Activated T-cell treated with anti-CD3 and anti-CD28 coated beads, Interleukin-2, amount 50 U/mL, for 72 hours (primary cell): ENCODE measurements around the gene CREB3. TPM values are rescaled to one million over a fixed set of nuclear protein-coding genes. Genes with fewer than 3 reads are reported as not detected.

Source experiments
- ATAC-seq, 2 donors: fragments of 150-1000 bp; cut with Tn5 transposase; replicated peaks in 1 of 2; 2 replicates each; pipeline ENCODE4 v1.10.0; 2021; ENCODE audit warnings: moderate library complexity in 2 of 2, mild to moderate bottlenecking in 1 of 2
- DNase-seq, 2 donors: peaks; one replicate each; pipeline ENCODE4 v3.0.0; 2021 to 2022; ENCODE audit warnings: mixed read lengths in 1 of 2
- H3K27ac Mint-ChIP-seq: one replicate; pipeline ENCODE4 v1.8.0; 2022; ENCODE audit warnings: mild to moderate bottlenecking, moderate library complexity, mixed read lengths
- H3K27me3 Mint-ChIP-seq: one replicate; pipeline ENCODE4 v1.8.0; 2022; ENCODE audit warnings: low read depth, mixed read lengths
- H3K36me3 Mint-ChIP-seq, 2 donors: one replicate each; pipeline ENCODE4 v1.8.0; 2022; ENCODE audit warnings: mixed read lengths in 2 of 2, mild to moderate bottlenecking in 1 of 2; ENCODE audit not compliant: insufficient read depth in 2 of 2
- H3K4me1 Mint-ChIP-seq: one replicate; pipeline ENCODE4 v1.8.0; 2022; ENCODE audit warnings: low read depth, mixed read lengths
- H3K4me3 Mint-ChIP-seq, 2 donors: one replicate each; pipeline ENCODE4 v1.8.0; 2022; ENCODE audit warnings: mild to moderate bottlenecking in 2 of 2, mixed read lengths in 2 of 2, moderate library complexity in 2 of 2
- H3K9me3 Mint-ChIP-seq, 2 donors: one replicate each; pipeline ENCODE4 v1.8.0; 2022; ENCODE audit warnings: mixed read lengths in 2 of 2
- total RNA-seq, 2 donors: library from RNA; stranded (reverse); gene quantifications; one replicate each; pipeline ENCODE4 v1.2.3, GENCODE V29; 2022

CREB3 gene
- total RNA-seq, result 10 to 100 TPM; 30.7 to 33.1 TPM

DNA sequence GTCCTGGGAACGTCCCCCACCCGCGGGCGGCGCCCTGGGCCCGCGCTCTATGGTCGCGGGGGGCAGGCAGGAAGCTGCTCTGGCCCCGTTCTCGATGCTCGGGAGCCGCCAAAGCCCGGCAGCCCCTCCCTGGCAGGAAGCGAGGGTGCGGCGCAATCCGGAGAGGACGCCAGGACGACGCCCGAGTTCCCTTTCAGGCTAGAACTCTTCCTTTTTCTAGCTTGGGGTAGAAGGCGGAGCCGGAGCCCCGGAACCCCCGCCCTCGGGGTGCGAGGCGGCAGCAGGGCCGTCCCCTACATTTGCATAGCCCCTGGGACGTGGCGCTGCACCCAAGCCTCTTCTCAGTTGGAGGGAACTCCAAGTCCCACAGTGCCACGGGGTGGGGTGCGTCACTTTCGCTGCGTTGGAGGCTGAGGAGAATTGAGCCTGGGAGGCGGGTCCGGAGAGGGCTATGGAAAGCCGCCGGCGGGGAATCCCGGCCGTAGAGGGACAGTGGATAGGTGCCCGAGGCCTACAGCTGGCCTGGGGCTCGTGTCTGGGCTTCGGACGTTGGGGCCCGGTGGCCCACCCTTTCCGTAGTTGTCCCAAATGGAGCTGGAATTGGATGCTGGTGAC lies at the start of gene CREB3, which contains the start of gene TLN1:
Gene CREB3 (plus strand): TSS at position 482 of the 615 bp plus-strand sequence. CDS start 107 bp downstream, at position 589.
Gene TLN1 (minus strand): TSS at position 11 of the 615 bp plus-strand sequence. CDS start 6,501 bp downstream, outside the sequence.
- H3K27ac Mint-ChIP-seq, result peak within 1 kb of the TSS; percentile 90
- H3K9me3 Mint-ChIP-seq, result no peaks in the 10 kb centered on the region
- peaks cover 10 to 12% of the 10 kb centered on the region in 2 donors for H3K36me3 Mint-ChIP-seq
- peaks cover 29% of the 10 kb centered on the region for H3K4me1 Mint-ChIP-seq
- no peak within 1 kb of the TSS for H3K4me3 Mint-ChIP-seq
- peak; percentile 89 to 90 for ATAC-seq
- peak; percentile 97 to 98 for DNase-seq
- no peaks in the 10 kb centered on the region for H3K27me3 Mint-ChIP-seq

- H3K9me3 Mint-ChIP-seq, result no peaks in the 10 kb centered on the region
- no peaks in the 10 kb centered on the region for H3K27me3 Mint-ChIP-seq
- H3K27ac Mint-ChIP-seq, result no peak overlapping the region
- ATAC-seq (no peak), DNase-seq (no peak)
- H3K4me3 Mint-ChIP-seq, result no peak overlapping the region
- no peaks in the 10 kb centered on the region for H3K36me3 Mint-ChIP-seq
- peaks cover 9% of the 10 kb centered on the region for H3K4me1 Mint-ChIP-seq
Measured at GRCh38 chr9:35683323-35683722, 49.1 kb upstream of the CREB3 start.

DNA sequence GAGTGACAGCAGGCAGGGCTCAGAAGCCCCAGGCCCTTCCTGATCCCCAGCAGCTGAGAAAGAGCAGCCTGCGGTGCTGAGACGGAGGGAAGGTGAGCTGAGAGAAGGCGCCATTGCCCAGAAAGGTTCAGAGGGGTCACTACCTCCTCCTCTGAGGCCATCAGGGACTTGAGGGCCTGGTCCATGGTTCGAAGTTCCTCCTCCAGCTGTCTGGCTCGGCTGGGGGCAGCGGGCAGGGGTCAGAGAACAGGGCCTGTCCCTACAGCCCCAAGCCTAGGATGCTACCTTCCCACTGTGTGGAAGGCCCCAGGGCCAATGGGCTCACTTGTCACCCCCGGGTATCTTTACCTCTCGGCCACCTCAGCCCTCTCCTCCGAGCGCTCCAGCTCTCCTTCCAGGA lies 47.5 kb upstream of the CREB3 start:
- H3K27me3 Mint-ChIP-seq, result no peaks in the 10 kb centered on the region
- H3K4me1 Mint-ChIP-seq, result peaks cover 20% of the 10 kb centered on the region
- H3K36me3 Mint-ChIP-seq, result no peaks in the 10 kb centered on the region
- no peak overlapping the region for H3K4me3 Mint-ChIP-seq
- ATAC-seq, result no peak
- no peak overlapping the region for H3K27ac Mint-ChIP-seq
- DNase-seq, result no peak
- H3K9me3 Mint-ChIP-seq, result no peaks in the 10 kb centered on the region

DNA sequence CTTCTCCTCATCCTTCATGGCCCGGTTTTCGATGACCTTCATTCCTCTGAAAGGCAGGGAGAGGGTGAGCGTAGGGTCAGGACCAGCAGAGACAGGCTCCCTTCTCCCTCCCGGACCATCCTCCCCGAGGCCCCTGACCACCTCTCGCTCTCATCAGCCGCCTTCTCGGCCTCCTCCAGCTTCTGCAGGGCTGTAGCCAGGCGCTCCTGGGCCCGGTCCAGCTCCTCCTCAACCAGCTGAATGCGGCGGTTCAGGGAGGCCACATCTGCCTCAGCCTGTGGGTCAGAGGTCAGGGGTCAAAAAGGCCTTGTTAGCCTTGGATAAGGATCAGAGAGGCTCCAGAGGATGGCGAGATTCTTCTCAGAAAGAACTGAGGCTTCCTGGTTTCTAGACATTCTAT lies 47.0 kb upstream of the CREB3 start:
- H3K27me3 Mint-ChIP-seq, result no peaks in the 10 kb centered on the region
- no peaks in the 10 kb centered on the region for H3K36me3 Mint-ChIP-seq
- no peak overlapping the region for H3K4me3 Mint-ChIP-seq
- H3K9me3 Mint-ChIP-seq, result no peaks in the 10 kb centered on the region
- no peak for ATAC-seq
- H3K27ac Mint-ChIP-seq, result no peak overlapping the region
- no peak for DNase-seq
- peaks cover 20% of the 10 kb centered on the region for H3K4me1 Mint-ChIP-seq

- H3K27me3 Mint-ChIP-seq, result no peaks in the 10 kb centered on the region
- no peaks in the 10 kb centered on the region for H3K36me3 Mint-ChIP-seq
- DNase-seq, result no peak
- no peak overlapping the region for H3K27ac Mint-ChIP-seq
- no peak overlapping the region for H3K4me3 Mint-ChIP-seq
- H3K9me3 Mint-ChIP-seq, result no peaks in the 10 kb centered on the region
- ATAC-seq, result no peak
- H3K4me1 Mint-ChIP-seq, result peaks cover 29% of the 10 kb centered on the region
Measured at GRCh38 chr9:35686222-35687203, 46.0 kb upstream of the CREB3 start.

DNA sequence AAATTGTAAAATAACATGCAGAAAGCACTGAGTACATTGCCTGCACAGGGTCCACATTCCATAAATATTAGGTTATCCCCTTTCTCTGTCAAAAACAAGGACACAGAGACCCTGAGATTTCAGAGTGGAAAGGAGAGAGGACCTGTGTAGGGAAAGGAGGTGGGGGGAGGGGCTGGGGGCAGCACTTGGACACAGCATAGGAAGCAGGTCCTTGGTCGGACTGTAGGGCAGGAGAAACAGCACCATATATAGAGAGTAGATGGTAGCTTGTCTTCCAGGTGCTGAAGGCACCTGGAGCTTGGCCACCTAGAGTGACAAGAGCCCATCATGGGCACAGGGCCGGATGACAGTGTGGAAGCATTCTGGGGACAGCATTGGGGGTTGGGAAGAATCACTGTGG lies 45.2 kb upstream of the CREB3 start:
- ATAC-seq, result no peak
- H3K4me1 Mint-ChIP-seq, result peaks cover 35% of the 10 kb centered on the region
- H3K27ac Mint-ChIP-seq, result no peak overlapping the region
- no peak overlapping the region for H3K4me3 Mint-ChIP-seq
- H3K36me3 Mint-ChIP-seq, result no peaks in the 10 kb centered on the region
- H3K9me3 Mint-ChIP-seq, result no peaks in the 10 kb centered on the region
- no peak for DNase-seq
- H3K27me3 Mint-ChIP-seq, result no peaks in the 10 kb centered on the region

GRCh38 chr9:35687972-35688557 lies 44.4 kb upstream of the CREB3 start:
- Mint-ChIP-seq H3K4me1 (peaks cover 35% of the 10 kb centered on the region), H3K4me3 (no peak overlapping the region), H3K27ac (no peak overlapping the region), H3K36me3 (no peaks in the 10 kb centered on the region), H3K27me3 (no peaks in the 10 kb centered on the region), H3K9me3 (no peaks in the 10 kb centered on the region)
- ATAC-seq (no peak), DNase-seq (no peak)

DNA sequence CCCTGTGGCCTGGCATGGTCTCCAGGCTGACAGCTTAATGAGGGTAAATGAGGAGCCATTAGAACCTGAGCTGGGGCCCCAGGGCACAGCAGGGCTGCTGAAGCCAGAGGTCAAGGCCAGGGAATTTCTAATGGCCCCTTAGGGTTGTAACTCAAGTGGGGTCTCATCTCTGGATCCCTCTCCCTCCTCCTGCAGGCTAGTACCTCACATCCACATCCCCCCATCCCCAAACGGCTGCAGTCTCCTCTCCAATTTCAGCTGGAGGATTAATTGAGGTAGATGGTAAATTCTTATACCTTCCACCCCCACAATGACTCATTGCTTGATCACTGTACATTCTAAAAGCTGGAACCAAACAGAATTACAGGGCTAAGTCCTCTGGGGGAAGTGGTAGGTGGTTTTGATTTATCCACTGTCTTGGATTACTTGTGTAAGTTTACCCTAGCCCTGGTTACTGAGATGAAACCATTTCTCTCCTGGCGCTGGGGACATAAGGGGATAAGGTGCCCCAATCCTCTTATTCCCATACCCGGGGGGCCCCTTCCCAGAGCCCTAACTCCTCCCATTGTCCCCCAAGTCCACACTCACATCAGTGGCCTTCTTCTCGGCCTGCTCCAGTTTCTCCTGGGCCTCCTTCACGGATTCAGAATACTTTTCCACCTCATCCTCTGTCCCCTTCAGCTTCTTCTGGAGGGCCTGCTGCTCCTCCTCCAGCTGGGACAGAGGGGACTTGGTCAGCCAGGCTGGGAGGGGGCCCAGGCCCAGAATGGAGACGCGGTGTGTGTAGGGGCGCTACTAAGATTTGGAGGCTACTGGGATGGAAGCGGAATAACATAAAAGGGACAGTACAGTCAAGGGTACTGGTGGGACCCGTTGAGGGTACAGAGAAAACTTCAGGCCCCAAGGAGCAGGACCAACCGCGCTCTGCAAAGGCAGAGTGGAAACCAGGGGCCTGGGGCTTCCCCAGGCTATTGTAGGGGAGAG lies 43.6 kb upstream of the CREB3 start:
- peak overlapping the region; percentile 67 to 74 for H3K4me3 Mint-ChIP-seq
- H3K4me1 Mint-ChIP-seq, result peaks cover 35% of the 10 kb centered on the region
- ATAC-seq, result peak; percentile 74 to 81
- no peak overlapping the region for H3K27ac Mint-ChIP-seq
- no peaks in the 10 kb centered on the region for H3K9me3 Mint-ChIP-seq
- peak in 1 of 2 donors; percentile 16 for DNase-seq
- H3K27me3 Mint-ChIP-seq, result no peaks in the 10 kb centered on the region
- no peaks in the 10 kb centered on the region for H3K36me3 Mint-ChIP-seq

DNA sequence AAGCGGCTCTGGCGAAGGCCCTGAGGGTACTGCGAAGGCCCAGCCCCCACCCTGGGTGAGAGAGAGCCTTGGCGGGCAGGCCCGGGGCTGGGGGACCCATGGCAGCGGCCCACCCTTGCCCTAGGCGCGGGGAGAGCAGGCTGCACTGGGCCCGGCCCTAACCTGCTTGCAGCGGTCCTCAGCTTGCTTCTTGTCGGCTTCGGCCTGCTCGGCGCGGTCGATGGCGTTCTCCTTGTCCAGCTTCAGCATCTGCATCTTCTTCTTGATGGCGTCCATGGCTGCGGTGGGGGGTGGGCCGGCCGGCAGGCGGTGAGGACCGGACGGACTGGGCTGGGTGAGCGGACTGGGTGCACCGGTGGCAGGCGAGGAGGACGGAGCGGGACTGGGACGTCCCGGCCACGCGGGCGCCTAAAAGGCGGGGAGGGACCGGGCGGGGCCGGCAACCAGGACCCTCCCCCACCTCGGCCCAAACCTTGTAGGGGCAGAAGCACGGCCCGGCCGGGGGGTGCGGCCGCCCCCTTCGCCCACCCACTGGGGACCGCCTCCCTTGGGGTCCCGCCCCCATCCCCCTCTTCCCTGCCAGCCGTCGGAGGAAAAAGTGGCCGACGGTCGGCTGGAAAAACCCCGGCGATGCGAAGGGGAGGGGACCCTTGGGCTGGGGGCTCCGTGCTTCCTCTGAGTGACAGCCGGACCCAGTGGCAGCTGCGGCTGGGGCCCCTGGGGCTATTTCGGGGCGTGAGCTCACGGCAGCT lies 42.7 kb upstream of the CREB3 start, which contains the start of gene TPM2:
Gene TPM2 (minus strand): TSS at position 384 of the 752 bp plus-strand sequence. CDS start 108 bp downstream, at position 276.
- Mint-ChIP-seq H3K27me3 (no peaks in the 10 kb centered on the region), H3K36me3 (no peaks in the 10 kb centered on the region)

DNA sequence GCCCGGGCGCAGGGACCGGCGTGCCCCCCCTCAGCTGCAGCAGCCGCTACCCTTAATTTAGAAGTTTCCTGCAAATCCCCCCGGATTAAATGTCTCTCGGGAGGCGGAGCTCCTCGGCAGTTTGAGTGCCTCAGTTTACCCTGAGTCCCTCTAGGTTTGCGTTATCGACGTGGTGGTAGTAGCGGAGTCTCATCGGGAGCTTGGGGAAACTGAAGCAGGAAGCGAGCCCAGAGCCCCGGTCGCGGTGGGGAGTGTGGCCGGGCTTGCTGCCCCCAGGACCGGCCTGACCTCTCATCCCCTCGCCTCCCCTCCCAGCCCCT lies 42.2 kb upstream of the CREB3 start:
- ATAC-seq (no peak), DNase-seq (no peak)
- H3K4me1 Mint-ChIP-seq, result peaks cover 35% of the 10 kb centered on the region
- no peaks in the 10 kb centered on the region for H3K27me3 Mint-ChIP-seq
- H3K4me3 Mint-ChIP-seq, result peak overlapping the region; percentile 70 to 72
- H3K36me3 Mint-ChIP-seq, result no peaks in the 10 kb centered on the region
- no peak overlapping the region for H3K27ac Mint-ChIP-seq
- H3K9me3 Mint-ChIP-seq, result no peaks in the 10 kb centered on the region

More for the DNA sequence above, 42.7 kb upstream of the CREB3 start, which contains the start of gene TPM2:
- Mint-ChIP-seq H3K9me3 (no peaks in the 10 kb centered on the region), H3K4me1 (peaks cover 35% of the 10 kb centered on the region), H3K27ac (peak within 1 kb of the TSS; percentile 46), H3K4me3 (peak within 1 kb of the TSS; percentile 81 to 87)
- ATAC-seq, result peak in 1 of 2 donors; percentile 4
- no peak for DNase-seq

DNA sequence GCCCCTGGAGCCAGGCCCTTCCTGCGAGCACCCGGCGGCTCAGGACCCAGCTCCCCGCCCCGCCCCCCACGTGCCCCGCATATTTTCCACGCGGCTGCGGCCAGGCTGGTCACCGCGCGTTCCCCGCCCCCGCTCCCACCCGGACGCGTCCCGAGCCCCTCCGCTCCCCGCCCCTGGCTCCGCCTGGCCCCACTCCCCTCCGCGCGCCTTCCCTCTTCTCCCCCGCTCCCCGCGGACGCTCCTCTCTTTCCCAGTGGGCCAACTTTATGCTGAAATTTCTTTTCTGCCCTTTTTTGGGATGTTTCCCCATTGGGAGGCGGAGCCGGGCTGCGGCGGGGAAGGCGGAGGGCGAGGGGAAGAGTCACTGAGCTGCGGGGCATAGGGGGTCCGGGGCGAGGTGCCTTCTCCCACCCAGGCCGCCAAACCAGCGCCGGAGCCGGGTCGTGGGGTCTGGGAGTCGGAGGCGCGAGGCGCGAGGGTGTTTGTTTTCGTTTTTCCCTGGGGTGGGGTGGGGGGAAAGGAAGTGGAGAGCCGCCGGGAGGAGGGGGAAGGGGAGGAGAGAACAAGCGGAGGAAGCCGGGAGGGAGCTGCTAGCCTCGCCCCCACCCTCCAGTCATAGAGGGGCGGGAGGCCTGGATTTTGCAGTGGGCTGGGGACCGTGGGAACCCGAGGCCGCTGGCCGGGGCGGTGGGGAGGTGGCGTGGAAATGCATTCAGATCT lies 41.7 kb upstream of the CREB3 start:
- peak overlapping the region; percentile 81 to 87 for H3K4me3 Mint-ChIP-seq
- peak overlapping the region; percentile 46 for H3K27ac Mint-ChIP-seq
- DNase-seq (peak; percentile 37 to 39), ATAC-seq (peak; percentile 33 to 63)
- no peaks in the 10 kb centered on the region for H3K27me3 Mint-ChIP-seq
- no peaks in the 10 kb centered on the region for H3K9me3 Mint-ChIP-seq
- peaks cover 35% of the 10 kb centered on the region for H3K4me1 Mint-ChIP-seq
- no peaks in the 10 kb centered on the region for H3K36me3 Mint-ChIP-seq
